A673 (cell line): ENCODE measurements around the gene PNPLA1. TPM values are rescaled to one million over a fixed set of nuclear protein-coding genes. Genes with fewer than 3 reads are reported as not detected.
A peak's percentile ranks its signal among the peaks of the same experiment; 100 is the strongest.

ENCODE experiments used
- BruUV-seq: library from RNA; stranded (reverse); fragments of 400-500 nt; replicated peaks from 2 replicates; lab custom pipeline; 2021; lab: Mats Ljungman, UMichigan
- CTCF ChIA-PET: fragments of 300-600 bp; sonication (Branson Sonifier 250); formaldehyde crosslinking; loops from one replicate; lab custom pipeline; 2022; ENCODE audit warnings: antibody characterized with exemption; lab: Charles Lee
- POLR2A ChIA-PET: fragments of 300-600 bp; sonication (Branson Sonifier 250); formaldehyde crosslinking; loops from one replicate; lab custom pipeline; 2022; ENCODE audit warnings: antibody characterized with exemption; ENCODE audit not compliant: low non-redundant PET; lab: Charles Lee
- DNase-seq: peaks from one replicate; pipeline ENCODE4 v3.0.0-alpha.2; 2015; ENCODE audit warnings: low spot score
- H3K27ac ChIP-seq: fragments of 200-600 bp; sonication (generic); 2 replicates; pipeline ENCODE4 v1.5.1; 2016; ENCODE audit warnings: mixed run types, low read depth, mild to moderate bottlenecking, mixed read lengths, antibody characterized with exemption, low read length; ENCODE audit not compliant: poor library complexity, severe bottlenecking
- H3K27me3 ChIP-seq: fragments of 200-600 bp; sonication (generic); replicated peaks from 2 replicates; pipeline ENCODE4 v1.6.1; 2017; ENCODE audit warnings: mixed run types, low read depth, mild to moderate bottlenecking, mixed read lengths, antibody characterized with exemption, low read length; ENCODE audit not compliant: insufficient read depth, poor library complexity
- H3K36me3 ChIP-seq: fragments of 200-600 bp; sonication (generic); 2 replicates; pipeline ENCODE4 v1.6.1; 2016; ENCODE audit warnings: mixed run types, mild to moderate bottlenecking, mixed read lengths, antibody characterized with exemption, low read length; ENCODE audit not compliant: insufficient read depth, poor library complexity, severe bottlenecking
- H3K4me1 ChIP-seq: fragments of 200-600 bp; sonication (generic); 2 replicates; pipeline ENCODE4 v1.6.1; 2017; ENCODE audit warnings: mixed run types, mild to moderate bottlenecking, mixed read lengths, antibody characterized with exemption, low read length; ENCODE audit not compliant: insufficient read depth, poor library complexity, severe bottlenecking
- H3K4me3 ChIP-seq: fragments of 200-600 bp; sonication (generic); 2 replicates; pipeline ENCODE4 v1.5.1; 2016; ENCODE audit warnings: low read depth, mixed run types, mild to moderate bottlenecking, mixed read lengths, low read length; ENCODE audit not compliant: poor library complexity, severe bottlenecking
- H3K9me3 ChIP-seq: fragments of 200-600 bp; sonication (generic); 2 replicates; pipeline ENCODE4 v1.6.1; 2016; ENCODE audit warnings: mixed run types, low read depth, mild to moderate bottlenecking, mixed read lengths, antibody characterized with exemption, low read length; ENCODE audit not compliant: poor library complexity, severe bottlenecking
- EZH2 ChIP-seq: fragments of 200-600 bp; sonication (generic); IDR thresholded peaks from 2 replicates; pipeline ENCODE4 v1.6.1; 2017; ENCODE audit warnings: borderline replicate concordance, low read depth, mild to moderate bottlenecking, mixed read lengths, antibody characterized with exemption, low read length; ENCODE audit not compliant: poor library complexity, severe bottlenecking
- intact Hi-C: fragments of 100-400 bp; cut with micrococcal nuclease; formaldehyde crosslinking; loops from one replicate; pipeline ENCODE4 v1.10.0; 2022; ENCODE audit not compliant: unreplicated experiment
- total RNA-seq: library from RNA; stranded (reverse); gene quantifications from 2 replicates; pipeline ENCODE4 v1.2.3, GENCODE V29; 2021
- TF ChIP-seq, protein P1 (sequence below): fragments of 300-800, 200-600 bp; sonication (generic); conservative IDR thresholded peaks from 2 replicates; pipeline ENCODE4 v1.5.1; 2017; ENCODE audit warnings: low read depth, mild to moderate bottlenecking, antibody characterized with exemption, low read length, moderate library complexity, mixed read lengths

The PNPLA1 gene
- total RNA-seq, 1 experiment from 2014 or later, result 0.26 TPM

DNA sequence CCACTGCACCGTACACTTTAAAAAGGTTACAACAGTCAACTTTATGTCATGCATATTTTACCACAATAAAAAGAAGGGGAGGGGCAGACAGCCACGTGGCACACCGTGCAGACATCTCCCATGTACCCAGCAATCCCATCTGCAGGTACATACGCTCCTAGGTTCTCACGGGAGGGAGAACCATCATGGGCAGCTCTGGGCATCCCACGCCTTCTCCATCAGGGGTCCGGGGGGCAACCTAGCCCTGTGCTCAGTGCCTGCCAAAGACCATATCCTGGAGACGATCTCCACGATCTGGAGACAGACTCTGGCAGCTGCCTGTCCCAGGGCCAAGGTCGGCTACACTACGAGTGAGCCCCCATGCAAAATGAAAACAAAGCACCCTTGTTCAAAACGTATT, 69.3 kb downstream of the PNPLA1 start:
- Histone ChIP-seq H3K27ac (no peak overlapping the region), H3K36me3 (no peaks in the 10 kb centered on the region), H3K4me1 (no peaks in the 10 kb centered on the region), H3K27me3 (peaks cover 3% of the 10 kb centered on the region), H3K4me3 (no peak overlapping the region), H3K9me3 (no peaks in the 10 kb centered on the region)
- ChIA-PET POLR2A (no interaction called here), CTCF (no interaction called here)
- TF ChIP-seq, protein P1, sequence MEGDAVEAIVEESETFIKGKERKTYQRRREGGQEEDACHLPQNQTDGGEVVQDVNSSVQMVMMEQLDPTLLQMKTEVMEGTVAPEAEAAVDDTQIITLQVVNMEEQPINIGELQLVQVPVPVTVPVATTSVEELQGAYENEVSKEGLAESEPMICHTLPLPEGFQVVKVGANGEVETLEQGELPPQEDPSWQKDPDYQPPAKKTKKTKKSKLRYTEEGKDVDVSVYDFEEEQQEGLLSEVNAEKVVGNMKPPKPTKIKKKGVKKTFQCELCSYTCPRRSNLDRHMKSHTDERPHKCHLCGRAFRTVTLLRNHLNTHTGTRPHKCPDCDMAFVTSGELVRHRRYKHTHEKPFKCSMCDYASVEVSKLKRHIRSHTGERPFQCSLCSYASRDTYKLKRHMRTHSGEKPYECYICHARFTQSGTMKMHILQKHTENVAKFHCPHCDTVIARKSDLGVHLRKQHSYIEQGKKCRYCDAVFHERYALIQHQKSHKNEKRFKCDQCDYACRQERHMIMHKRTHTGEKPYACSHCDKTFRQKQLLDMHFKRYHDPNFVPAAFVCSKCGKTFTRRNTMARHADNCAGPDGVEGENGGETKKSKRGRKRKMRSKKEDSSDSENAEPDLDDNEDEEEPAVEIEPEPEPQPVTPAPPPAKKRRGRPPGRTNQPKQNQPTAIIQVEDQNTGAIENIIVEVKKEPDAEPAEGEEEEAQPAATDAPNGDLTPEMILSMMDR, result no peak
- TF ChIP-seq EZH2, result no peak
- no TSS peak for BruUV-seq
- intact Hi-C loops, result no loop called here
- no peak for DNase-seq

DNA sequence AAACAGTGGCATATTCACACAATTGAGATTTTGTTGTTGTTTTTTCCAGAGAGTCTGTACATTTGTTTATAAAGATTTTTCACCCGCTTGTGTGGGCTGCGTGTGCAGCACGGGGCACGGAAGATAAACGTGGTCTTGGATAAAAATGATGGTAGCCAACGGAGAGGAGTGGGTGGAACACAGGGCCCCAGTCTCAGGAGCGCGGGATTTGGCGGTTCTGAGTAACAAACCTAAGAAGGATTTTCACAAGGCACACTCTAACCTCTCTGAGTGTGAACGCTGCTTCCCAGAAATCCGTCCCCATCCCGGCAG, 70.4 kb downstream of the PNPLA1 start:
- Histone ChIP-seq H3K27me3 (no peaks in the 10 kb centered on the region), H3K27ac (no peak overlapping the region), H3K4me3 (no peak overlapping the region), H3K36me3 (no peaks in the 10 kb centered on the region), H3K4me1 (no peaks in the 10 kb centered on the region), H3K9me3 (no peaks in the 10 kb centered on the region)
- ChIA-PET CTCF (interaction anchor here (0.6 to 1.6 kb wide), 4 partner anchors 14 to 423 kb away, joined by 3 to 14 read pairs (median 6); no protein-coding TSS in a partner anchor), POLR2A (no interaction called here)
- intact Hi-C loops, result loop anchor here (2.0 kb wide), 1 partner anchor 21 kb away; no protein-coding TSS in a partner anchor
- BruUV-seq, result no TSS peak
- DNase-seq, result no peak
- TF ChIP-seq, protein P1, result no peak
- TF ChIP-seq EZH2, result no peak

DNA sequence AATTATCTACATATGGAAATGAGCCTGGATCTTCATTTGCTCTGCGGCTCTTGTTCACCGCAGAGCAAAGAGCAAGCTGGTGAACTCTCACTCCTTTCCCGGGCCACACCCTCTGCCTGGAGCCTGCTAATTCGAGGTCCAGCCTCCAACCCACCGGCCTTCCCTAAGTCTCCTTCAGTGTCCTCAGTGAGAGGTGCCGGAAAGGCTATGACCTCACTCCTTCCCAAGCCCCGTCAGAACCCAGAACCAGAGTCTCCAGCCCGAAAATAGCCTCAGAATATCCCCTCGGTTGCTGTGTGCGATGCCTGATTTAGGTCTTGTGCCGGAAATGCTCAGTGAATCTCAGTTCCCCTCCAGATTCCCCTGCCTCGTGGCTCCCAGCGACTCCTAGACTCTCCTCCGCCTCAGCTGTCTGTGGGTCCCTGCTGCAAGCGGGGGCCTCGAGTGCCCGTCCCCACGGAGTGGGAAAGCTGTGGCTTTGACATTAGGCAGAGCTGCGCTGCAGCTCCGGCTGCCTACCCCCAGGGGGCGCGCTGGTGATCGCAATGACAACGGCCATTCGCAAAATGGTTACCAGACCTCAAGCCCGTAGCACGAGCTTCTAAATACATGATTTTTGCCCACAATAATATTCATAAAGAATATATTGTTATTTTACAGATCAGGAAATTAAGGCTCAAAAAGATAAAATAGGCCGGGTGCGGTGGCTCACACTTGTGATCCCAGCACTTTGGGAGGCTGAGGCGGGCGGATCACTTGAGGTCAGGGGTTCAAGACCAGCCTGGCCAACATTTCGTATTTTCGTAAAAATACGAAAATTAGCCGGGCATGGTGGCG, 71.0 kb downstream of the PNPLA1 start:
- H3K4me3 ChIP-seq, result no peak overlapping the region
- intact Hi-C loops, result loop anchor here (2.0 kb wide), 1 partner anchor 20 kb away; no protein-coding TSS in a partner anchor
- no peaks in the 10 kb centered on the region for H3K36me3 ChIP-seq
- TF ChIP-seq, protein P1, result peak; percentile 98
- TF ChIP-seq EZH2, result no peak
- CTCF ChIA-PET, result interaction anchor here (0.6 to 1.6 kb wide), 6 partner anchors 13 to 422 kb away, joined by 3 to 14 read pairs (median 4); no protein-coding TSS in a partner anchor
- POLR2A ChIA-PET, result interaction anchor here (0.6 kb wide), 1 partner anchor 257 kb away, joined by 11 read pairs; no protein-coding TSS in a partner anchor
- H3K27me3 ChIP-seq, result no peaks in the 10 kb centered on the region
- peak; percentile 74 for DNase-seq
- no peak overlapping the region for H3K27ac ChIP-seq
- BruUV-seq, result no TSS peak
- H3K9me3 ChIP-seq, result no peaks in the 10 kb centered on the region
- no peaks in the 10 kb centered on the region for H3K4me1 ChIP-seq
